NCI-H2196 treated with DMSO at 0.1 percent for 48 hours (cell line): ENCODE measurements around the gene DBN1.
"Not testable (repeated sequence)": the region's sequence is repeated elsewhere in the genome, so short reads cannot be mapped to it uniquely, and the experiment has no call there.

Experiments
- DNase-seq: peaks from one replicate; lab custom pipeline; 2025; ENCODE audit not compliant: unreplicated experiment; lab: John Stamatoyannopoulos, UW

DBN1 gene

DNA sequence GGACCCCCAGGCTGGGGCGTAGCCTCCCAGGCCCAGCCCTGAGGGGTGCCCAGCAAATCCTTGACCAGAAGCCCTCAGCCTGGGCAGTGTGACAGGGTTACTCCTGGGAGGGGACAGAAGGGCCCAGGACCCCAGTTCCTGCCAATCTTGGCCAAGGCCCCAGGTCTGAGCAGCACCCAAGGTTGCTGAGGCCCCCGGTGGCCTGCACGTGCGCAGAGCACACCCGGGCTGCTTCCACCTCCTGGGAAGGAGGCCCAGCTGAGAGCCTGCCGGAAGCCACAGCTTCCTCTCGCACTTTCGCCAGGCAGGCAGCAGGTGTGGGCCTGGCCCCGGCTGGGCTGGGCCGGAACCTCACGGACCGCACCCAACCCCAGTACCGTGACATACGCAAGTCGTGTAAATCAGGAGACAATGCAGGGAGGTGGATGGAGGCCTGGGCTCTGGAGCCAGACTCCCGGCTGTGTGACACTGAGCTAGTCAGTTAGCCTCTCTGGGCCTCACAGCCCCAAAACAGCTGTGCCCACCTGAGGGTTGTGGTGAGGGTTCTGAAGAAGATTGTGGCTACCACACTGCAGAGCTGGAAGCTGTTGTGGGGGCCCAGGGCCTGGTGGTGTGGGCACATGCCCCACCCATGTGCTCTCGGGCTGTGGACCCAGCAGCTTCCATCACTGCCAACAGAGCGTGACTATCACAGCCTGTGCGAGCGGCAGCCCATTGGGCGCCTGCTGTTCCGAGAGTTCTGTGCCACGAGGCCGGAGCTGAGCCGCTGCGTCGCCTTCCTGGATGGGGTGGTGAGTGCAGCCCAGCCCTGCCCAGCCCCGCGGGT is 41.9 kb downstream of the DBN1 start:
- no peak for DNase-seq

- DNase-seq, result no peak
Observed at GRCh38 chr5:177430972-177431316, 42.5 kb downstream of the DBN1 start.

GRCh38 chr5:177430140-177430951 is 43.1 kb downstream of the DBN1 start:
- no peak for DNase-seq

DNA sequence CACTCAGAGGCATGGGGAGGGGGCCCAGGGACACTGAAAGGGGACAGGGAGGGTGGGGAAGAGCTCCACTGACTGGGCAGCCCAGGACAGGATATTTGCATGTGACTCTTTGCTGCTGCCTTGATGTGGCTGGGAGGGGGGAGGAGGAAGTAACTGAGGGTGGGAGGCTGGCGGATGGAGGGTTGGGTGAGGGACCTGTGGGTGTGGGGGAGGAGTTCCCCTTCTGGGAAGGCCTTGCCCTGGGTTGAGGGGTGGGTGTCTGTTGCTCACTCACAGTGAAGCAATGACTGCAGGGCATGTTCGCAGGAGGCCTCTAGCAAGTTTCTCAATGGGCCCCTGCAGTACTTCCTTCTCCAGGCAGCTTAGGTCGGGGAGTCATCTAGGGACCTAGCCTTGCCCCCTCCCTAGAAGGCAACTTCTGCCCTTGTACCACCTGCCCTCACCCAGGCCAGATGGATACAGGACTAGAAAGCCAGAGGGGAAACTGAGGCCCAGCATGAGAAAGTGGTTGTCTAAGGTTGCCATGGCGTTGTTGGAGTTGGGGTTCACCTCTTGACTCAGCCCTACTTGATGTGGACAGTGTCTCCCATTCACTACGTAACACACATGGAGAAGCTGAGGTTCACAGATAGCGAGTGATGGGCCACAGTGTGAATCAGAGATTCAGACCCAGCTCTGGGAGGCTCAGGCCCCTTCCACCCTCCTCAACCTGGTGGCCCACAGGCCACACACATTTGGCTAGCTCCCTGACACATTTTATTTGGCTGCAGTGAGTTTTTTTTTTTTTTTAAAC is 44.0 kb downstream of the DBN1 start:
- no peak for DNase-seq

DNA sequence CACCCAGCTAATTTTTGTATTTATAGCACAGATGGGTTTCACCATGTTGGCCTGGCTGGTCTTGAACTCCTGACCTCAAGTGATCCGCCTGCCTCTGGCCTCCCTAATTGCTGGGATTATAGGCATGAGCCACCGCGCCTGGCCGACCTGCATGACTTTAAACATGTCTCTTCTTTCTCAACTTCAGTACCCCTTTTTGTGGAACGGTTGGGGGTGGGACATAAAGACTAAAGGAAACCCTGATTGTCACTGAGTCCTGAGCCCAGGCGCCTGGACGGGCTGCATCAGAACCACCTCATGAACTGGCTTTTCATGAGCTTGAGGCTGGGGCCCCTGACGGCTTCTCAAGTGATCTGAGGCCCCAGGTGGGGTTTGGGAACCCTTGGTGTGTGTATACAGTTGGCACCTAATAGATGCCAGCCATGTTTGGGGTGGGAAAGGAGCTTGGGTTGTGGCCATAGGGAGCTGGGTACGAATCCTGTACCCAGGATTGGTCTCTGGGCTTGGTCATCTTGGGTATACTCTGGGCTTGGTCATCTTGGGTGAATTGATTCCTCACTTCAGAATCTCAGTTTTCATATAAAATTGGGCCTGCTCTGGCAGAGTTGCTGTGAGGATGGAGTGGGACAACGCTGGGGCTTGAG is 44.7 kb downstream of the DBN1 start:
- DNase-seq, result no peak

DNA sequence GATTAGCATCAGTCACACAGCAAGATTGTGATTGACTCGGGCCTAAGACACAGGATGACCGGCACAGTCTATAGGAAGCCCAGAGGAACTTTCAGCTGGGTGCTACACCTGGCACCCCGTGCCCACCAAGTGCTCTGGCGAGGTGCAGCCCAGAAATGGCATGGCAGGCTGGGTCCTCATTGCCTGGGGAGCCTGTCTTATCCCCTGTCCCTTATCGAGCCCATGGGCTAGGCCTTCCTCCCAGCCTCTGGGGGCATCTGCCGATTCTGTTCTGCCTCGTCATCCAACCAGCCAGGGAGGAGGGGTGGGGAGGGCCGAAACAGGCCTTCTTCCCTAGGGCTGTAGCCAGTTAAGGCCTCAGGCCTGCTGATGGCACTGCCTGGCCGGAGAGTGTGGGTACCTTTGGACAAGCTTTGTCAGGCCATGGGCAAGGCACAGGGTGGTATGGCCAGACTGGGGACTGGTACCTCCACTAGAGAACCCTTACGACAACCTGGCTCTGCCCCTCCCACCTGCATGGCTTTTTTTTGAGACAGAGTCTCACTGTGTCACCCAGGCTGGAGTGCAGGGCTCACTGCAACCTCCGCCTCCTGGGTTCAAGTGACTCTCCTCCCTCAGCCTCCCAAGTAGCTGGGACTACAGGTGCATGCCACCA is 45.4 kb downstream of the DBN1 start:
- DNase-seq, result no peak

DNA sequence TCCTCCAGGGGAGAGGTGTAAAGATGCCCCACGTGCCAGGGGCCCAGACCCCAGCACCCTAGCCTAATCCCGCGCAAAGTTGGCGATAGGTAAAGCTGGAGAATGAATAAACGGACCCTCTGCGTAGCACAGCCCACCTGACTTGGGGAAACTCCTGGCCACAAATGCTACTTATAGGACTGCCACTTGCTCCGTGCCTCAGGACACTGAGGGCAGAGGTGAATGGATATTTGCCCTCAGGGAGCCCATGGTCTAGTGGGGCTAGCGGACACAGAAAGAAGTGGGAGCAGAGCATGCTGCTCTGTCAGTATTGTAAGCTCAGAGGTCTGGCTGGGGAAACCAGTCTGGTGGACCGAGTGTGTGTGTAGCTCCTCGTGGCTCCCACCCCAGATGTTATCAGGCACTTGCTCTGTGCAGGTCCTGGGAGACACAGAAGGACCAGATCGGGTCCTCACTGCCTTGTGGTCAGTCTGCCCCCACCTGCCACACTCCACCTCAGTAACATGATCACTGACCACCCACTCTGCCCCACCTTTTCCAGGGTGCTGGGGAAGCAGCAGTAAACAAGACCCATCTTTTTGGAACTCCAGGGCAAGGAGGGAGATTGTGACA is 46.1 kb downstream of the DBN1 start:
- no peak for DNase-seq

DNA sequence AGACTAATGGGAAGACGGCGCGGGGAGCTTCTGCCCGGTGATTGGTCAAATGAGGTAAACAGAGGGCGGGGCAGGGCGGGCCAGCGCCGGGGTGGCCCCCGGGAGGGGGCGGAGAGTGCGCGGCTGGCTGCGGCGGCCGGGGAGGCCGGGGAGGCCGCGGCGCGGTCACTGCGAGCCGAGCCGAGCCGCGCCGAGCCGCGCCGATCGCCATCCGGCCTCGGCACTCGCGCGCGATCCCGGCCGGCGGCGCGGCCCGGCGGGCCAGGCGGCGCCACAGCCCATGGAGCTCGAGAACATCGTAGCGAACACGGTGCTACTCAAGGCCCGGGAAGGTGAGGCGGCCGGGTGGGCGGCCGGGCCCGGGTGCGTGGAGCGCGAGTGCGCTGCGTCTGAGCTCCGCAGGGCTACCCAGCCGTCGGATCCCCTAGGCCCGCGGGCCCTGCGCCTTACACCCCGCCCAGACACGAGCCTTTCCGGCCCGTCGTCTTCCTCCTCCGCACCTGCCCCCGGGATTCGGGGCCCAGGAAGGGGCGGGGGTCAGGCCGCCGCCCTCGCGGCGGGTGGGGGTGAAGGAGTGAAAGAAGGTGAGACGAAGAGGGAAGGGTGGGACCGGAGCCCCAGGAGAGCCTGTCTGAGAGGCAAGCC is 46.7 kb downstream of the DBN1 start, which contains the start of gene GRK6:
TSS of gene GRK6 (plus strand) at position 111 of the 645 bp plus-strand sequence. CDS start at position 281, 170 bp downstream.
- no peak for DNase-seq

DNA sequence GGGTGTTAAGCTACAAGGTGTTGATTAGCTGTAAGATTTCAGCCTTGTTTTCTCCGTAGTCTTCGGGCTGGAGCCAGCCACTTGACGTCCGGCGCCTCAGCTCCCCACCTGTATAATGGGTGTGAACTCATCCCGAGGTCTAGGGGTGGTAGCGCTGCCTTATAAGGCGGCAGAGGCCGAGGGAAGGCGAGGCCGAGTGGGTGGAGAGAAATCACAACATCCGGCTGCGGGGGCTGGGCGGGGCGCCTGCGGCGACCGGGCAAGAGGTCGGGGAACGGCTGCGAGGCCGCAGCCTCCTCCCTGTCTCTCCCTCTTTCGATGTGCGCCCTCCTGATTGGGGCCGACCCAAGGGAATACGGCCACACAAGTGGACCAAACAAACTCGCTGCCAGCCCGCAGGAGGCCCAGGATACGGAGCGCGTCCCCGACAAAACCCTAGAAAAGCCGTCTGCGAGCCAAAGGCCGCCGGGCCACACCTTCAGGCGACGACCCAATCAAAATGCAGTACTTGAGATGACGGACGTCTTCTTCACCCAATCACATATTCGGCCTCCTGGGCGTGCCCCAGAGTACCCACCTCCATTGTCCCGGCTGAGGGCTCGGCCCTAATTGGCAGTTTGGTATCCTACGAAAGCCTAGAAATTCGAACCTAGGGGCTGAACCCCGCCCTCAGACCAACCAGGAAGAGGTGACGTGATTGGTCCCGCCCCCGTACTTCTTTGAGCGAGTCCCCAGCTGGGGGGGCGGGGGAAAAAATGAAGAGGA is 47.5 kb downstream of the DBN1 start:
- DNase-seq, result peak; percentile 99

- DNase-seq, result no peak
Observed at GRCh38 chr5:177425196-177425800, 48.1 kb downstream of the DBN1 start.

DNA sequence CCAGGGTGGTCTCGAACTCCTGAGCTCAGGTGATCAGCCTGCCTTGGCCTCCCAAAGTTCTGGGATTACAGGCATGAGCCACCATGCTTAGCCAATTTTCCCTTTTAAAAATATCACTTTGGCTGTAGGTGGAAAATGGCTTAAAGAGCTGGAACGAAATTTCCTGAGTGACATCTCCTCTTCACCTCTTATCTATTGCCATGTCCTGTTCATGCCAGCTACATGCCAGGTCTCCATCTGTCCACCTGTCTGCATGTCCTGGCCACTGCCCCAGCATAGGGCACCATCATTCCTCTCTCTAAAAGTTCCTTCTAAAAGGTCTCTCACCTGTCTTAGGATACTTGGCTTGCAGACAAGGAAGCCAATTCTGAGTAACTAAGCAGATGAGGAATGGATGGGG is 49.8 kb downstream of the DBN1 start:
- no peak for DNase-seq

DNA sequence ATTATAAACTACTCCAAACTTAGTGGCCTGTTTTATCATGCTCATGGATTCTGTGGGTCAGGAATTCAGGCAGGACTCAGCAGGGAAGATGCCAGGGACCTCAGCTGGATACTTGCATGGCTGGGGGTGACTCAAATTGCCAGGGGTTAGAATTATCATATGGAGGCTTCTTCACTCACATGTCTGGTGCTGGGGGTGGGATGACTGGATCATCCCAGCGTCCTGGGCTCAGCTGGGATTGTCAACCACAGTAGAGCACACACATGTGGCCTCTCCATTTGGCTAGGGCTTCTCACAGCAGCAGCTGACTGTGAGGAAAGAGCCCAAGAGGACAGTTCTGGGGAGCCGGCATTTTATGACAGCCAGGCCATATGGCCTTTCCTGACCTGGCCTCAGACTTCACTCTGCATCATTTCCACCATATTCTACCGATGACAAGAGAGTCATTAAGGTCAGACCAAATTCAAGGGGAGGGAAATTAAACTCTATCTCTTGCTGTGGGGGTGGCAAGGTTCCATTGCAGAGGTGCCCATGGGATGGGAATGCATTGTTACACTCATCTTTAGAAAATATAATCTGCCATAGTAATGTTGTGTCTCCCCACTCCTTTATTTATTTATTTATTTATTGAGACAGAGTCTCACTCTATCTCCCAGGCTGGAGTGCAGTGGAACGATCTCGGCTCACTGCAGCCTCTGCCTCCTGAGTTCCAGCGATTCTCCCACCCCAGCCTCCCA is 52.2 kb downstream of the DBN1 start:
- no peak for DNase-seq

- DNase-seq, result not testable (repeated sequence)
Observed at GRCh38 chr5:177420472-177420871, 53.0 kb downstream of the DBN1 start.

GRCh38 chr5:177419046-177419445 is 54.4 kb downstream of the DBN1 start:
- no peak for DNase-seq

DNA sequence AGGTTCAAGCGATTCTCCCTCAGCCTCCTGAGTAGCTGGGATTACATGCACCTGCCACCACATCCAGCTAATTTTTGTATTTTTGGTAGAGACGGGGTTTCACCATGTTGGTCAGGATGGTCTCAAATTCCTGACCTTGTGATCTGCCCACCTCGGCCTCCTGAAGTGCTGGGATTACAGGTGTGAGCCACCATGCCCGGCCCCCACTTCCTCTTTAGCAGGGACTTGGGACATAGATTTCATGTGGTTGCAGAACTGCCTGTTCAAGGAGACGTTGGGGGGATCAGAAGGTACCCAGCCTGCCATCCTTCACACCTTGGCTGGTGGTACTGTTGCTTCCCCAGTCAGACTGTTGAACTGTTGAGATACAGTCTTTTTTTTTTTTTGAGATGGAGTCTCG is 56.4 kb downstream of the DBN1 start:
- not testable (repeated sequence) for DNase-seq

GRCh38 chr5:177414481-177414880 is 59.0 kb downstream of the DBN1 start:
- DNase-seq, result no peak

DNA sequence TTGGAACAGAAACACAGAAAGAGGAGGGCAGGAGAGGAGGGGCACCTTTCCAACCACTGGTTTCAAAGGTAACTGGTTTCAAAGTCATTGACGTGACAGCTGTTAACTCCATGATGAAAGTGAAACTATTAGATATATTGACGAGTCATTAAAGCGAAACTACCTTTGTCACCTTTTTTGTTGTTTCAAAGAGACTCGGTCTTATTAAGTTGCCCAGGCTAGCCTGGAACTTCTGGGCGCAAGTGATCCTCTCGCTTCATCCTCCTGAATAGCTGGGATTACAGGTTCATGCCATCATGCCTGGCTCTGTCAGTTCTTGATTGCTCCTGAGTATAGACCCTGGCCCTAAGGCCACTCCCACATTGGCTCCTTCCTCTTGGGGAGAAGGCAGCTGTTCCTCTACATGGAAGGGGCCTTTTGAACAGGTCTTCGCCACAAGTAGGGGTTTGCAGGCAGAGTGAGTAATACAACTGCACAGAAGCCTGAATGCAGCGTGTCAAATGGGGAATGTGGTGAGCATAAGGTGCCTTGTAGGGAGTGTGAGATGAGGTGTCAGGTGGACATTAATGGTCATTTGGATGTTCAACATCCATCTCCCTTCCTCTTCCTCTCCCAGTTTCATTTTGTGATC is 60.7 kb downstream of the DBN1 start:
- no peak for DNase-seq
